K562 (cell line): ENCODE data around the gene KNG1. TPM values are rescaled to one million over a fixed set of nuclear protein-coding genes. Genes with fewer than 3 reads are reported as not detected.
A peak's percentile ranks its signal among the peaks of the same experiment; 100 is the strongest.

Experiments
- ARNT ChIP-seq, 2 experiments: fragments of 450-650 bp; IDR thresholded peaks; 2 replicates each; pipeline ENCODE4 v1.6.1; 2016; ENCODE audit warnings: mild to moderate bottlenecking in 1 of 2
- BRD4 ChIP-seq: fragments of 200-600 bp; sonication (generic); IDR thresholded peaks from 2 replicates; pipeline ENCODE4 v1.6.1; 2017; ENCODE audit warnings: inconsistent platforms
- CC2D1A ChIP-seq: fragments of 450-650 bp; IDR thresholded peaks from 2 replicates; pipeline ENCODE4 v1.6.1; 2017; ENCODE audit warnings: mild to moderate bottlenecking
- CHCHD3 ChIP-seq: fragments of 250-450 bp; sonication (Bioruptor Pico); IDR thresholded peaks from 2 replicates; pipeline ENCODE4 v2.1.2; 2022; ENCODE audit warnings: mild to moderate bottlenecking
- E2F1 ChIP-seq: sonication (generic); formaldehyde crosslinking; IDR thresholded peaks from 2 replicates; pipeline ENCODE4 v1.8.1; 2023; ENCODE audit warnings: mild to moderate bottlenecking, missing genetic modification reagents, moderate library complexity
- FOXJ2 ChIP-seq: fragments of 200-800 bp; sonication (Bioruptor generic); IDR thresholded peaks from 2 replicates; pipeline ENCODE4 v1.6.1; 2016; ENCODE audit warnings: missing genetic modification characterization, missing compliant biosample characterization
- GABPA ChIP-seq: fragments of 200-800 bp; sonication (Bioruptor generic); conservative IDR thresholded peaks from 2 replicates; pipeline ENCODE4 v1.6.1; 2016; ENCODE audit warnings: low read depth, missing genetic modification characterization, missing compliant biosample characterization
- HNRNPUL1 ChIP-seq: fragments of 200-400 bp; formaldehyde crosslinking; IDR thresholded peaks from 2 replicates; pipeline ENCODE4 v1.6.1; 2017; ENCODE audit warnings: low read length
- JUN ChIP-seq, 2 experiments: sonication (generic) in 1 of 2; formaldehyde crosslinking in 1 of 2; IDR thresholded peaks; 2 replicates each; pipeline versions ENCODE4 v1.6.1 to v1.8.0; 2012 to 2022; ENCODE audit warnings: borderline replicate concordance in 2 of 2, mild to moderate bottlenecking in 2 of 2, improper control_type of control experiment in 1 of 2, low read depth in 1 of 2, low read length in 1 of 2, missing genetic modification reagents in 1 of 2
- MAX ChIP-seq: sonication (generic); formaldehyde crosslinking; IDR thresholded peaks from 2 replicates; pipeline ENCODE4 v1.9.0; 2022; ENCODE audit warnings: mild to moderate bottlenecking, missing genetic modification reagents
- MXI1 ChIP-seq: IDR thresholded peaks from 2 replicates; pipeline ENCODE4 v1.6.1; 2011; ENCODE audit warnings: low read depth, mild to moderate bottlenecking, improper control_type of control experiment, low read length
- NEUROD1 ChIP-seq: fragments of 150-350 bp; IDR thresholded peaks from 2 replicates; pipeline ENCODE4 v1.6.1; 2014; ENCODE audit warnings: borderline replicate concordance, low read length, low read depth; ENCODE audit not compliant: partially characterized antibody
- NFE2 ChIP-seq: IDR thresholded peaks from 2 replicates; pipeline ENCODE4 v1.6.1; 2014; ENCODE audit warnings: antibody characterized with exemption, low read depth
- NRF1 ChIP-seq, 2 experiments: fragments of 450-650 bp; IDR thresholded peaks in 1 of 2; conservative IDR thresholded peaks in 1 of 2; 2 replicates each; pipeline ENCODE4 v1.6.1; 2014; ENCODE audit warnings: mild to moderate bottlenecking in 2 of 2
- PHF21A ChIP-seq: fragments of 450-650 bp; IDR thresholded peaks from 2 replicates; pipeline ENCODE4 v1.6.1; 2017; ENCODE audit warnings: low read depth, borderline replicate concordance
- RAD21 ChIP-seq, 2 experiments: fragments of 250-450 bp in 1 of 2; fragments of 450-650 bp in 1 of 2; sonication (Bioruptor Pico) in 1 of 2; formaldehyde crosslinking in 1 of 2; IDR thresholded peaks in 1 of 2; conservative IDR thresholded peaks in 1 of 2; 2 replicates each; pipeline versions ENCODE4 v1.4.0 to v1.8.0; 2020 to 2022; ENCODE audit warnings: mild to moderate bottlenecking in 2 of 2, moderate library complexity in 1 of 2
- SAFB ChIP-seq: fragments of 200-400 bp; formaldehyde crosslinking; IDR thresholded peaks from 2 replicates; pipeline ENCODE4 v1.6.1; 2017; ENCODE audit warnings: low read depth, low read length, borderline replicate concordance
- ZNF239 ChIP-seq: fragments of 250-450 bp; sonication (Bioruptor Pico); IDR thresholded peaks from 2 replicates; pipeline ENCODE4 v1.4.0; 2020; ENCODE audit warnings: mild to moderate bottlenecking
- ZNF444 ChIP-seq: fragments of 250-450 bp; sonication (Bioruptor Pico); IDR thresholded peaks from 2 replicates; pipeline ENCODE4 v1.4.0; 2020; ENCODE audit warnings: mild to moderate bottlenecking, moderate library complexity
- ZNF507 ChIP-seq: conservative IDR thresholded peaks from 2 replicates; pipeline ENCODE4 v1.6.1; 2017; ENCODE audit warnings: missing genetic modification characterization, missing compliant biosample characterization
- polyA plus RNA-seq, 8 experiments: library from polyadenylated mRNA; depleted of rRNA in 4 of 8; stranded (reverse) in 5 of 8; unstranded in 3 of 8; fragments of >200 nt; fragmentation: Nextera tagmentation in 2 of 8; fragmentation: Illumina TruSeq in 1 of 8; extraction: Ambion mirVana in 2 of 8; extraction: Trizol in 1 of 8; gene quantifications; 2 replicates each; pipeline versions ENCODE4 v1.2.1 to v1.2.3, GENCODE V29; 2011 to 2014; ENCODE audit warnings: inconsistent platforms in 1 of 8, missing spikeins in 1 of 8
- total RNA-seq, 7 experiments: library from RNA; depleted of rRNA in 6 of 7; stranded (reverse); fragments of >200 nt in 6 of 7; fragmentation: Illumina TruSeq in 2 of 7; extraction: Trizol in 2 of 7; gene quantifications; 2 replicates each; pipeline versions ENCODE4 v1.2.1 to v1.2.3, GENCODE V29; 2011 to 2021; ENCODE audit warnings: low replicate concordance in 1 of 7
- TF ChIP-seq, protein P1 (sequence below): fragments of 450-650 bp; IDR thresholded peaks from 2 replicates; pipeline ENCODE4 v1.6.1; 2017; ENCODE audit warnings: mild to moderate bottlenecking, moderate library complexity
- TF ChIP-seq, protein P2 (sequence below): fragments of 250-450 bp; sonication (Bioruptor Pico); IDR thresholded peaks from 2 replicates; pipeline ENCODE4 v1.5.0; 2021; ENCODE audit warnings: mild to moderate bottlenecking, borderline replicate concordance
- TF ChIP-seq, protein P3 (sequence below): sonication (generic); formaldehyde crosslinking; IDR thresholded peaks from 2 replicates; pipeline ENCODE4 v1.8.1; 2023; ENCODE audit warnings: mild to moderate bottlenecking, missing genetic modification reagents

The KNG1 gene
- total and polyA plus RNA-seq, 9 of the 15 experiments (the other 6 are each of a cell fraction or from before 2014, with no cell fraction given), result 0.09 TPM; not detected in 8

DNA sequence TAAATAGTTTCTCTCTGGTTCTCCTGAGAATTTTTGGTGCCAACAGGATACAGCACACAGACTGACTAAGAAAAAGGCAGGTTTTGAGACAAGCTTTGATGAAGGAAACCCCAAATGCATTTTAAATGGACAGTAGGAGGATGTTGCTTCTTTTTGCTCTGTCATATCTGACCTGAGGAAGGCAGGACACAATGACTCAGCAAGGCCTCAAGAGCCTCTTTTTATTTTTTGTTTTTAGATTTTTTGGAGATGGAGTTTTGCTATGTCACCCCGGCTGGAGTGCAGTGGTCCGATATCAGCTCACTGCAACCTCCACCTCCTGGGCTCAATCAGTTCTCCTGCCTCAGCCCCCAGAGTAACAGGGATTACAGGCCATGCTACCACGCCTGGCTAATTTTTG, 16.9 kb upstream of the KNG1 start (continued):
- TF ChIP-seq HNRNPUL1 (no peak), MAX (no peak), SAFB (no peak), CHCHD3 (CRISPR knock-in tag) (no peak), NRF1 (conservative IDR thresholded peaks at IDR 0.05 in 1 of 2, IDR thresholded peaks at IDR 0.05 in 1 of 2) (no peak), ZNF239 (CRISPR knock-in tag) (no peak), RAD21 (CRISPR knock-in tag; conservative IDR thresholded peaks at IDR 0.05 in 1 of 2, IDR thresholded peaks at IDR 0.05 in 1 of 2) (0 out of 4 replicates have a peak, but pooled peaks of 1 of the 2 experiments have one; percentile 16), JUN (IDR thresholded peaks at IDR 0.05; ENCODE audit: borderline replicate concordance, low read depth, low read length) (peak; percentile 36; the same call in 1 of the 2 replicates), JUN (CRISPR knock-in tag; IDR thresholded peaks at IDR 0.05; ENCODE audit: borderline replicate concordance) (no peak), NEUROD1 (peak; percentile 30), NFE2 (peak; percentile 99), MXI1 (no peak), CC2D1A (peak; percentile 65; the same call in 1 of the 2 replicates), ZNF507 (tag) (no peak), FOXJ2 (tag) (no peak), BRD4 (no peak), ARNT (IDR thresholded peaks at IDR 0.05) (peak; percentile 84 to 93), PHF21A (peak; percentile 87; the same call in 1 of the 2 replicates), GABPA (0 out of 2 replicates have a peak, but pooled peaks have one; percentile 36), ZNF444 (CRISPR knock-in tag) (no peak), E2F1 (CRISPR knock-in tag) (no peak)
- TF ChIP-seq, protein P1, sequence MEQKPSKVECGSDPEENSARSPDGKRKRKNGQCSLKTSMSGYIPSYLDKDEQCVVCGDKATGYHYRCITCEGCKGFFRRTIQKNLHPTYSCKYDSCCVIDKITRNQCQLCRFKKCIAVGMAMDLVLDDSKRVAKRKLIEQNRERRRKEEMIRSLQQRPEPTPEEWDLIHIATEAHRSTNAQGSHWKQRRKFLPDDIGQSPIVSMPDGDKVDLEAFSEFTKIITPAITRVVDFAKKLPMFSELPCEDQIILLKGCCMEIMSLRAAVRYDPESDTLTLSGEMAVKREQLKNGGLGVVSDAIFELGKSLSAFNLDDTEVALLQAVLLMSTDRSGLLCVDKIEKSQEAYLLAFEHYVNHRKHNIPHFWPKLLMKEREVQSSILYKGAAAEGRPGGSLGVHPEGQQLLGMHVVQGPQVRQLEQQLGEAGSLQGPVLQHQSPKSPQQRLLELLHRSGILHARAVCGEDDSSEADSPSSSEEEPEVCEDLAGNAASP, result no peak
- TF ChIP-seq, protein P2, sequence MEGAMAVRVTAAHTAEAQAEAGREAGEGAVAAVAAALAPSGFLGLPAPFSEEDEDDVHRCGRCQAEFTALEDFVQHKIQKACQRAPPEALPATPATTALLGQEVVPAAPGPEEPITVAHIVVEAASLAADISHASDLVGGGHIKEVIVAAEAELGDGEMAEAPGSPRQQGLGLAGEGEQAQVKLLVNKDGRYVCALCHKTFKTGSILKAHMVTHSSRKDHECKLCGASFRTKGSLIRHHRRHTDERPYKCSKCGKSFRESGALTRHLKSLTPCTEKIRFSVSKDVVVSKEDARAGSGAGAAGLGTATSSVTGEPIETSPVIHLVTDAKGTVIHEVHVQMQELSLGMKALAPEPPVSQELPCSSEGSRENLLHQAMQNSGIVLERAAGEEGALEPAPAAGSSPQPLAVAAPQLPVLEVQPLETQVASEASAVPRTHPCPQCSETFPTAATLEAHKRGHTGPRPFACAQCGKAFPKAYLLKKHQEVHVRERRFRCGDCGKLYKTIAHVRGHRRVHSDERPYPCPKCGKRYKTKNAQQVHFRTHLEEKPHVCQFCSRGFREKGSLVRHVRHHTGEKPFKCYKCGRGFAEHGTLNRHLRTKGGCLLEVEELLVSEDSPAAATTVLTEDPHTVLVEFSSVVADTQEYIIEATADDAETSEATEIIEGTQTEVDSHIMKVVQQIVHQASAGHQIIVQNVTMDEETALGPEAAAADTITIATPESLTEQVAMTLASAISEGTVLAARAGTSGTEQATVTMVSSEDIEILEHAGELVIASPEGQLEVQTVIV (CRISPR knock-in tag), result no peak
- TF ChIP-seq, protein P3, sequence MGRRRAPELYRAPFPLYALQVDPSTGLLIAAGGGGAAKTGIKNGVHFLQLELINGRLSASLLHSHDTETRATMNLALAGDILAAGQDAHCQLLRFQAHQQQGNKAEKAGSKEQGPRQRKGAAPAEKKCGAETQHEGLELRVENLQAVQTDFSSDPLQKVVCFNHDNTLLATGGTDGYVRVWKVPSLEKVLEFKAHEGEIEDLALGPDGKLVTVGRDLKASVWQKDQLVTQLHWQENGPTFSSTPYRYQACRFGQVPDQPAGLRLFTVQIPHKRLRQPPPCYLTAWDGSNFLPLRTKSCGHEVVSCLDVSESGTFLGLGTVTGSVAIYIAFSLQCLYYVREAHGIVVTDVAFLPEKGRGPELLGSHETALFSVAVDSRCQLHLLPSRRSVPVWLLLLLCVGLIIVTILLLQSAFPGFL (CRISPR knock-in tag), result no peak
